Motor neuron (in vitro differentiated cells): ENCODE measurements around the gene APOF. TPM values are rescaled to one million over a fixed set of nuclear protein-coding genes. Genes with fewer than 3 reads are reported as not detected.
"Not testable (repeated sequence)": the region's sequence is repeated elsewhere in the genome, so short reads cannot be mapped to it uniquely, and the experiment has no call there.

Experiments
- ATAC-seq, 8 experiments: fragments of 200-7000 bp; cut with Tn5 transposase; replicated peaks in 6 of 8; 2 replicates each; pipeline ENCODE4 v1.8.0; 2021; ENCODE audit warnings: mild to moderate bottlenecking in 8 of 8, moderate library complexity in 8 of 8
- H3K27ac ChIP-seq, 2 donors: fragments of 250-450 bp; sonication (Bioruptor Pico); 2 replicates each; pipeline ENCODE4 v1.9.0; 2021; ENCODE audit warnings: antibody characterized with exemption in 2 of 2, mild to moderate bottlenecking in 2 of 2, moderate library complexity in 1 of 2
- H3K4me1 ChIP-seq, 2 donors: fragments of 250-450 bp; sonication (Bioruptor Pico); replicated peaks in 1 of 2; 2 replicates each; pipeline ENCODE4 v1.6.1; 2021; ENCODE audit warnings: antibody characterized with exemption in 2 of 2, mild to moderate bottlenecking in 2 of 2, moderate library complexity in 1 of 2
- H3K4me3 ChIP-seq, 5 donors: fragments of 250-450 bp; sonication (Bioruptor Pico); 2 replicates each; pipeline ENCODE4 v1.9.0; 2021; ENCODE audit warnings: antibody characterized with exemption in 5 of 5, mild to moderate bottlenecking in 5 of 5, moderate library complexity in 4 of 5
- WGBS, 10 experiments: fragments of 450-650 bp; shearing (Covaris generic); methylation state at CpG; one replicate each; pipeline ENCODE4 v1.0.0; 2022; 5-methylcytosine and 5-hydroxymethylcytosine counted together
- in situ Hi-C, 9 experiments: fragments of 400-800 bp; cut with MboI; loops; one replicate each; pipeline ENCODE4 v1.15.0; 2021; ENCODE audit warnings: low sequenced_read_pairs in 9 of 9, low pct_unique_long_range_greater_than_20kb in 2 of 9; ENCODE audit not compliant: unreplicated experiment in 9 of 9
- total RNA-seq, 8 experiments: library from RNA; unstranded; fragments of 300-600 nt; gene quantifications; 2 replicates each; pipeline versions ENCODE4 v1.2.3 to v1.2.4, GENCODE V29; 2022

Gene APOF
- under 1 TPM in 7 of 8 experiments, not detected in 1; 0.14 to 0.76 (median 0.36) TPM for total RNA-seq

- no peak for ATAC-seq
- WGBS, 10 experiments, result 7 to 100% (median 80%) methylated on average over 1 to 4 of the region's 10 CpGs; no CpG with 5 or more reads in 3 of the 10 experiments
- in situ Hi-C loops, result loop anchor here in 2 of 9 experiments (25.0 kb wide), 1 partner anchor 100 kb away; the partner anchor contains the start of genes MIP (in 2 of the 2) and SPRYD4 (in 2 of the 2)
Observed at GRCh38 chr12:56362130-56363059, at the start of gene APOF. Gene APOF, minus strand, starts transcription at chr12:56362857. Its CDS starts 112 bp downstream, at chr12:56362745.

GRCh38 chr12:56411781-56412639 lies 49.4 kb upstream of the APOF start:
- peak in 1 of 8 experiments; percentile 37 for ATAC-seq
- Histone ChIP-seq H3K4me3 (no peak overlapping the region), H3K27ac (no peak overlapping the region), H3K4me1 (no peaks in the 10 kb centered on the region)
- in situ Hi-C loops, result no loop called here
- WGBS, 10 experiments, result 0 to 100% (median 77%) methylated on average over 1 to 3 of the region's 6 CpGs; no CpG with 5 or more reads in 3 of the 10 experiments

More at GRCh38 chr12:56362130-56363059, at the start of gene APOF:
- Histone ChIP-seq H3K27ac (no peak within 1 kb of the TSS), H3K4me1 (peaks cover 3 to 14% of the 10 kb centered on the region in 2 donors), H3K4me3 (no peak within 1 kb of the TSS)

- in situ Hi-C loops, result no loop called here
- no peak for ATAC-seq
- no peak overlapping the region for H3K27ac ChIP-seq
- H3K4me3 ChIP-seq, result no peak overlapping the region
- WGBS, 10 experiments, result 50 to 90% (median 55%) methylated on average over 1 to 2 of the region's 4 CpGs; no CpG with 5 or more reads in 7 of the 10 experiments
- no peaks in the 10 kb centered on the region for H3K4me1 ChIP-seq
Observed at GRCh38 chr12:56410768-56411167, 48.1 kb upstream of the APOF start.

GRCh38 chr12:56408799-56409417 lies 46.3 kb upstream of the APOF start:
- in situ Hi-C loops, result no loop called here
- ATAC-seq, result no peak
- 20 to 100% (median 68%) methylated on average over 1 to 4 of the region's 5 CpGs; no CpG with 5 or more reads in 2 of the 10 experiments for WGBS, 10 experiments
- no peak overlapping the region for H3K27ac ChIP-seq
- H3K4me3 ChIP-seq, result no peak overlapping the region
- no peaks in the 10 kb centered on the region for H3K4me1 ChIP-seq

- in situ Hi-C loops, H3K4me1 ChIP-seq, ATAC-seq, H3K27ac ChIP-seq, H3K4me3 ChIP-seq: not testable (repeated sequence)
- WGBS, 10 experiments, result 0 to 100% (median 67%) methylated on average over 1 to 3 of the region's 3 CpGs; no CpG with 5 or more reads in 4 of the 10 experiments
Observed at GRCh38 chr12:56404227-56404626, 41.6 kb upstream of the APOF start.

GRCh38 chr12:56401612-56402011 lies 39.0 kb upstream of the APOF start:
- peak in 1 of 8 experiments; percentile 18 for ATAC-seq
- H3K4me3 ChIP-seq, H3K27ac ChIP-seq, in situ Hi-C loops, H3K4me1 ChIP-seq: not testable (repeated sequence)

- 17 to 100% (median 70%) methylated on average over 1 of the region's 3 CpGs; no CpG with 5 or more reads in 6 of the 10 experiments for WGBS, 10 experiments
- H3K4me3 ChIP-seq, H3K4me1 ChIP-seq, H3K27ac ChIP-seq, in situ Hi-C loops: not testable (repeated sequence)
- peak in 1 of 8 experiments; percentile 36 for ATAC-seq
Observed at GRCh38 chr12:56401125-56401524, 38.5 kb upstream of the APOF start.

GRCh38 chr12:56399466-56399865 lies 36.8 kb upstream of the APOF start:
- H3K4me3 ChIP-seq, in situ Hi-C loops, ATAC-seq, H3K27ac ChIP-seq, H3K4me1 ChIP-seq: not testable (repeated sequence)
- 0 to 100% (median 91%) methylated on average over 1 to 3 of the region's 3 CpGs; no CpG with 5 or more reads in 2 of the 10 experiments for WGBS, 10 experiments

GRCh38 chr12:56398324-56398723 lies 35.7 kb upstream of the APOF start:
- in situ Hi-C loops, result no loop called here
- no peak overlapping the region for H3K27ac ChIP-seq
- no peaks in the 10 kb centered on the region for H3K4me1 ChIP-seq
- H3K4me3 ChIP-seq, result no peak overlapping the region
- no peak for ATAC-seq

- 50 to 100% (median 83%) methylated on average over 1 to 2 of the region's 2 CpGs; no CpG with 5 or more reads in 2 of the 10 experiments for WGBS, 10 experiments
- H3K27ac ChIP-seq, result no peak overlapping the region
- H3K4me3 ChIP-seq, result no peak overlapping the region
- no peaks in the 10 kb centered on the region for H3K4me1 ChIP-seq
- no peak for ATAC-seq
- in situ Hi-C loops, result no loop called here
Observed at GRCh38 chr12:56392331-56392730, 29.7 kb upstream of the APOF start.

GRCh38 chr12:56391721-56392120 lies 29.1 kb upstream of the APOF start:
- WGBS, 10 experiments, result 40 to 100% (median 81%) methylated on average over 1 of the region's 1 CpG; no CpG with 5 or more reads in 4 of the 10 experiments
- no peak for ATAC-seq
- in situ Hi-C loops, result no loop called here
- H3K27ac ChIP-seq, result no peak overlapping the region
- H3K4me3 ChIP-seq, result no peak overlapping the region
- H3K4me1 ChIP-seq, result no peaks in the 10 kb centered on the region

- Histone ChIP-seq H3K4me1 (no peaks in the 10 kb centered on the region), H3K4me3 (no peak overlapping the region), H3K27ac (no peak overlapping the region)
- no peak for ATAC-seq
- in situ Hi-C loops, result no loop called here
- 29 to 77% (median 69%) methylated on average over 3 to 5 of the region's 5 CpGs; no CpG with 5 or more reads in 1 of the 10 experiments for WGBS, 10 experiments
Observed at GRCh38 chr12:56389412-56389811, 26.8 kb upstream of the APOF start.
